ENCODE results near the gene CAMK2B.

CAMK2B gene

DNA sequence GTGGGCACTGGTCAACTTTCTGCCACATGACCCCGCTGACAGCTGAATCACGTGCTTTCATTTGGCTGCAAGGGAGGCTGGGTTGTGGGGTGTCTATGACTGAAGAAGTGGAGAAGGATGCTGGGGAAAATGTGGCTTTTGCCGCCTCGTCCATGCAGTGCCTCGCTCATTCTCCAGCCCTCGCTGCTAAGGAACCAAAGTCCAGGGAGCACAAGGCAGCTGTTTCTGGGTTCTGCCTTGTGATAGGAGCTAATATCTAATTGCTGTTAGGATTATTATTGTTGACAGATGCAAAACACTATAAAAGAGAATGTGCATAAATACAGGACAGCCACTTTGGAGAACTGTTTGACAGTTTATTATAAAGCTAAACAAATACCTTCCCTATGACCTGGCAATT, 4.9 kb upstream of the CAMK2B start:
- Histone ChIP-seq H3K9me3 (ENCODE audit: control insufficient read depth, low read length) (no peaks in the 10 kb centered on the region), H3K27me3 (ENCODE audit: control insufficient read depth in 1 of 2, insufficient read depth in 1 of 2, low read length in 2 of 2) (peaks cover 33 to 34% of the 10 kb centered on the region in 2 experiments), H3K4me2 (ENCODE audit: low read length, poor library complexity, severe bottlenecking) (no peak overlapping the region), H3K23ac (ENCODE audit: low read length in 2 of 2) (no peak overlapping the region), H2AK5ac (ENCODE audit: low read length, severe bottlenecking) (no peak overlapping the region), H4K8ac (ENCODE audit: low read length) (no peak overlapping the region), H3K4me1 (ENCODE audit: control insufficient read depth, insufficient read depth, low read depth, low read length) (peaks cover 9% of the 10 kb centered on the region), H2BK12ac (ENCODE audit: low read length in 2 of 2) (no peak overlapping the region), H2BK15ac (ENCODE audit: low read depth, poor library complexity, severe bottlenecking) (no peak overlapping the region), H3K9ac (ENCODE audit: low read length) (no peak overlapping the region), H3K4ac (ENCODE audit: low read depth in 1 of 2, low read length in 2 of 2) (no peak overlapping the region), H2BK5ac (ENCODE audit: low read depth, low read length, poor library complexity, severe bottlenecking) (no peak overlapping the region), H3K27ac (ENCODE audit: low read length, poor library complexity, severe bottlenecking) (no peak overlapping the region), H4K91ac (ENCODE audit: low read length) (no peak overlapping the region), H3K18ac (ENCODE audit: low read depth in 1 of 2, low read length in 2 of 2) (no peak overlapping the region), H2AFZ (ENCODE audit: low read depth, low read length) (no peak overlapping the region), H2BK120ac (ENCODE audit: low read depth, low read length) (no peak overlapping the region), H3K4me3 (ENCODE audit: insufficient read depth in 1 of 2, low read depth in 1 of 2, low read length in 2 of 2) (no peak overlapping the region), H3K36me3 (ENCODE audit: control insufficient read depth in 1 of 2, insufficient read depth in 2 of 2, low read depth in 1 of 2, low read length in 2 of 2) (no peaks in the 10 kb centered on the region), H3K79me1 (replicated peaks; ENCODE audit: low read length, poor library complexity, severe bottlenecking) (no peaks in the 10 kb centered on the region), H3K14ac (ENCODE audit: low read length in 2 of 2) (peak overlapping the region in 1 of 2 experiments; percentile 64)
- WGBS, result 77% methylated on average over 6 of the region's 6 CpGs
- DNase-seq, result no peak

DNA sequence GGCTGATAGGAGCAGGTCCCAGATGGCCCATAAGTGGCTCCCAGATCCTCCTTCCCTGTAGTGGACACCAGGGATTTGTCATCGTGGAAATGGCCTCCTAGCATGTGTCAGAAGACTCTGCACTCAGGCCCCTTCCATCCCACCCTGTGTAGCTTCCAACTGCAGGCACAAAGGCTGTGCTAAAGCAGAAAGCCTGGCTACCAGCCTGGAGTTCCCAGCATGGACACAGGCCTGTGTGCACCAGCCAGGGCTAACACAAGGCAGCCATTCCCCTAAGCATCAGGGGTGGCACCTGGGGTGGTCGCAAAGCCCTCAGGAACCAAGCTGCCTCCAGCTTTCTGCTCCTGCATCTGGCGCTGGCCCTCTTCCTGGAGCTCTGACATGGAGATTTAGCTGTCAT, 4.5 kb upstream of the CAMK2B start:
- peaks cover 33 to 34% of the 10 kb centered on the region in 2 experiments for H3K27me3 ChIP-seq (ENCODE audit: control insufficient read depth in 1 of 2, insufficient read depth in 1 of 2, low read length in 2 of 2)
- no peak overlapping the region for H3K27ac ChIP-seq (ENCODE audit: low read length, poor library complexity, severe bottlenecking)
- no peak overlapping the region for H2AK5ac ChIP-seq (ENCODE audit: low read length, severe bottlenecking)
- WGBS, result 86% methylated on average over 3 of the region's 3 CpGs
- no peak overlapping the region for H4K91ac ChIP-seq (ENCODE audit: low read length)
- H3K4me1 ChIP-seq (ENCODE audit: control insufficient read depth, insufficient read depth, low read depth, low read length), result peaks cover 10% of the 10 kb centered on the region
- H4K8ac ChIP-seq (ENCODE audit: low read length), result no peak overlapping the region
- H2BK15ac ChIP-seq (ENCODE audit: low read depth, poor library complexity, severe bottlenecking), result no peak overlapping the region
- H3K9ac ChIP-seq (ENCODE audit: low read length), result no peak overlapping the region
- H3K36me3 ChIP-seq (ENCODE audit: control insufficient read depth in 1 of 2, insufficient read depth in 2 of 2, low read depth in 1 of 2, low read length in 2 of 2), result no peaks in the 10 kb centered on the region
- no peak overlapping the region for H2AFZ ChIP-seq (ENCODE audit: low read depth, low read length)
- H3K18ac ChIP-seq (ENCODE audit: low read depth in 1 of 2, low read length in 2 of 2), result no peak overlapping the region
- H3K4me2 ChIP-seq (ENCODE audit: low read length, poor library complexity, severe bottlenecking), result no peak overlapping the region
- H3K14ac ChIP-seq (ENCODE audit: low read length in 2 of 2), result no peak overlapping the region
- H2BK12ac ChIP-seq (ENCODE audit: low read length in 2 of 2), result no peak overlapping the region
- H2BK5ac ChIP-seq (ENCODE audit: low read depth, low read length, poor library complexity, severe bottlenecking), result no peak overlapping the region
- no peak for DNase-seq
- no peak overlapping the region for H3K23ac ChIP-seq (ENCODE audit: low read length in 2 of 2)
- no peak overlapping the region for H2BK120ac ChIP-seq (ENCODE audit: low read depth, low read length)
- H3K4me3 ChIP-seq (ENCODE audit: insufficient read depth in 1 of 2, low read depth in 1 of 2, low read length in 2 of 2), result no peak overlapping the region
- H3K79me1 ChIP-seq (replicated peaks; ENCODE audit: low read length, poor library complexity, severe bottlenecking), result no peaks in the 10 kb centered on the region
- H3K9me3 ChIP-seq (ENCODE audit: control insufficient read depth, low read length), result no peaks in the 10 kb centered on the region
- H3K4ac ChIP-seq (ENCODE audit: low read depth in 1 of 2, low read length in 2 of 2), result no peak overlapping the region

DNA sequence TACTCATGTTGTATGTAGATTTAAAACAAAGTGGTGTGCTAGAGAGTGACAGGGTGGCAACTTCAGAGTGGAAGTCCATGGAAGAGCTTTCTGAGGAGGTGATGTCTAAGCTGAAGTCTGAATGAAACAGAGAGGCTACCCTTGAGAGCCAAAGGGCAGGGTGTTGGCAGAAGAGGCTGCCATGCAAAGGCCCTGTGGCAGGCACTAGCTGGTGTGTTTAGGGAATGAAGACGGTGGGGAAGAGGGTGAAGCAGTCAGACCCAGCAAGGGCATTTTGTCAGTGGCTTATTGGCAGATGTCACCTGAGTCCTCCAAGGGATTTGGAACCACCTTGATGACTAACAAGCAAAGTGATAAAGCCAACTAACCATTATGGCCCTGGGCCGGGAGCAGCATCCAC, 3.7 kb upstream of the CAMK2B start:
- no peak overlapping the region for H4K91ac ChIP-seq (ENCODE audit: low read length)
- H3K4me1 ChIP-seq (ENCODE audit: control insufficient read depth, insufficient read depth, low read depth, low read length), result peaks cover 12% of the 10 kb centered on the region
- H3K27ac ChIP-seq (ENCODE audit: low read length, poor library complexity, severe bottlenecking), result no peak overlapping the region
- WGBS, result 72% methylated on average over 2 of the region's 2 CpGs
- H3K9ac ChIP-seq (ENCODE audit: low read length), result no peak overlapping the region
- no peak overlapping the region for H3K4me2 ChIP-seq (ENCODE audit: low read length, poor library complexity, severe bottlenecking)
- no peak overlapping the region for H3K14ac ChIP-seq (ENCODE audit: low read length in 2 of 2)
- no peak overlapping the region for H2BK120ac ChIP-seq (ENCODE audit: low read depth, low read length)
- no peak overlapping the region for H3K18ac ChIP-seq (ENCODE audit: low read depth in 1 of 2, low read length in 2 of 2)
- no peaks in the 10 kb centered on the region for H3K36me3 ChIP-seq (ENCODE audit: control insufficient read depth in 1 of 2, insufficient read depth in 2 of 2, low read depth in 1 of 2, low read length in 2 of 2)
- no peak overlapping the region for H2BK5ac ChIP-seq (ENCODE audit: low read depth, low read length, poor library complexity, severe bottlenecking)
- H4K8ac ChIP-seq (ENCODE audit: low read length), result no peak overlapping the region
- H2AK5ac ChIP-seq (ENCODE audit: low read length, severe bottlenecking), result no peak overlapping the region
- no peak overlapping the region for H3K4me3 ChIP-seq (ENCODE audit: insufficient read depth in 1 of 2, low read depth in 1 of 2, low read length in 2 of 2)
- no peaks in the 10 kb centered on the region for H3K79me1 ChIP-seq (replicated peaks; ENCODE audit: low read length, poor library complexity, severe bottlenecking)
- H3K9me3 ChIP-seq (ENCODE audit: control insufficient read depth, low read length), result no peaks in the 10 kb centered on the region
- no peak for DNase-seq
- H2BK12ac ChIP-seq (ENCODE audit: low read length in 2 of 2), result no peak overlapping the region
- H3K27me3 ChIP-seq (ENCODE audit: control insufficient read depth in 1 of 2, insufficient read depth in 1 of 2, low read length in 2 of 2), result peaks cover 39 to 40% of the 10 kb centered on the region in 2 experiments
- H2AFZ ChIP-seq (ENCODE audit: low read depth, low read length), result no peak overlapping the region
- H3K23ac ChIP-seq (ENCODE audit: low read length in 2 of 2), result no peak overlapping the region
- no peak overlapping the region for H3K4ac ChIP-seq (ENCODE audit: low read depth in 1 of 2, low read length in 2 of 2)
- no peak overlapping the region for H2BK15ac ChIP-seq (ENCODE audit: low read depth, poor library complexity, severe bottlenecking)

DNA sequence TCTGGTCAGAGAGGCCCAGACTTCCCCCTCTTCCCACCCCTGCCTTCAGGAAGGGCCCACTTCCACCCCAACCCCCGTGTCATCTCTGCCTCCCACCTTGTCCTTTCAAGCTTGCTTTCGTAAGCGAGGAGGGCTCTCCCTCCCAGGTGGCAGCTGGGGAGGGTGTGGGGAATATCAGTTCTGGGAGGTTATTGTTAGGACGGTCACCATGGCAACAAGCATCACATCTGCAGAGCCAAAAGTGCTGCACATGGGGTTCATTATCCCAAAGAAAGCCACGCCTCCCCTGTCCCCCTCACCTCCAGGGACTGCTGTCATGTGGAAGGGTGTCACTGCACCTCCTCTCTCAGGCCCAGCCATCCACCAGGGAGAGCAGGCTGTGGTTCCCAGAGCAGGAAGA, 2.6 kb upstream of the CAMK2B start:
- Histone ChIP-seq H2BK15ac (ENCODE audit: low read depth, poor library complexity, severe bottlenecking) (no peak overlapping the region), H3K4me3 (ENCODE audit: insufficient read depth in 1 of 2, low read depth in 1 of 2, low read length in 2 of 2) (no peak overlapping the region), H3K27ac (ENCODE audit: low read length, poor library complexity, severe bottlenecking) (no peak overlapping the region), H3K9me3 (ENCODE audit: control insufficient read depth, low read length) (no peaks in the 10 kb centered on the region), H2BK12ac (ENCODE audit: low read length in 2 of 2) (no peak overlapping the region), H2BK120ac (ENCODE audit: low read depth, low read length) (no peak overlapping the region), H3K18ac (ENCODE audit: low read depth in 1 of 2, low read length in 2 of 2) (no peak overlapping the region), H2BK5ac (ENCODE audit: low read depth, low read length, poor library complexity, severe bottlenecking) (no peak overlapping the region), H3K23ac (ENCODE audit: low read length in 2 of 2) (no peak overlapping the region), H2AFZ (ENCODE audit: low read depth, low read length) (no peak overlapping the region), H4K91ac (ENCODE audit: low read length) (no peak overlapping the region), H3K36me3 (ENCODE audit: control insufficient read depth in 1 of 2, insufficient read depth in 2 of 2, low read depth in 1 of 2, low read length in 2 of 2) (no peaks in the 10 kb centered on the region), H3K27me3 (ENCODE audit: control insufficient read depth in 1 of 2, insufficient read depth in 1 of 2, low read length in 2 of 2) (peaks cover 49 to 51% of the 10 kb centered on the region in 2 experiments), H3K4me1 (ENCODE audit: control insufficient read depth, insufficient read depth, low read depth, low read length) (peaks cover 10% of the 10 kb centered on the region), H4K8ac (ENCODE audit: low read length) (no peak overlapping the region), H3K9ac (ENCODE audit: low read length) (no peak overlapping the region), H3K14ac (ENCODE audit: low read length in 2 of 2) (no peak overlapping the region), H3K4me2 (ENCODE audit: low read length, poor library complexity, severe bottlenecking) (no peak overlapping the region), H3K79me1 (replicated peaks; ENCODE audit: low read length, poor library complexity, severe bottlenecking) (no peaks in the 10 kb centered on the region), H3K4ac (ENCODE audit: low read depth in 1 of 2, low read length in 2 of 2) (no peak overlapping the region), H2AK5ac (ENCODE audit: low read length, severe bottlenecking) (no peak overlapping the region)
- WGBS, result 59% methylated on average over 2 of the region's 5 CpGs
- no peak for DNase-seq
